GM10248 (cell line): ENCODE results near the gene MSI2.

Experiments
- CTCF ChIA-PET: fragments of 300-600 bp; sonication (Branson Sonifier 250); formaldehyde crosslinking; extraction: SDS; loops from one replicate; lab custom pipeline; 2021; ENCODE audit warnings: antibody characterized with exemption; lab: Yijun Ruan, JAX
- POLR2A ChIA-PET: fragments of 350-650 bp; sonication (Branson Sonifier 250); formaldehyde crosslinking; extraction: SDS; loops from one replicate; lab custom pipeline; 2020; ENCODE audit warnings: antibody characterized with exemption; lab: Yijun Ruan, JAX
- DNase-seq: peaks from one replicate; pipeline ENCODE4 v3.0.0; 2012; ENCODE audit errors: extremely low spot score
- TF ChIP-seq, protein P1 (sequence below): IDR thresholded peaks from 2 replicates; pipeline ENCODE4 v1.5.1; 2012; ENCODE audit warnings: mild to moderate bottlenecking, low read depth; ENCODE audit errors: extremely low read depth, missing control alignments, control extremely low read depth

The MSI2 gene

DNA sequence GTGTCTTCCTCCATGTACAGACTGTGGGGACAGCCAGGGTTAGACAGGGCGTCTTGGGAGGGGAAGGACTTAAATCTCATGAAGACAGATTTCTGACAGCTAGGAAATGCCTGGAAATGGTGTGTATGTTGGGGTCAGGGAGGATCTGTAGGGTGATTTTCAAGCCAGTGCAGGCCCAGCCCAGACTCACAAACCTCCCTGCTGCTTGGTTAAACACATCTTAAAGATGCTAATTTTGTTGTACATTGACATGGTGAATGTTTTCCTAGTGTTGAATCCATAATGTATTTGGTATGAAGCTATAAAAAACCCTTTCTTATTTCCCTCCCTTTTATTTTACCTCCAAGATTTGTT lies 250.4 kb downstream of the MSI2 start:
- DNase-seq = no peak
- TF ChIP-seq, protein P1, sequence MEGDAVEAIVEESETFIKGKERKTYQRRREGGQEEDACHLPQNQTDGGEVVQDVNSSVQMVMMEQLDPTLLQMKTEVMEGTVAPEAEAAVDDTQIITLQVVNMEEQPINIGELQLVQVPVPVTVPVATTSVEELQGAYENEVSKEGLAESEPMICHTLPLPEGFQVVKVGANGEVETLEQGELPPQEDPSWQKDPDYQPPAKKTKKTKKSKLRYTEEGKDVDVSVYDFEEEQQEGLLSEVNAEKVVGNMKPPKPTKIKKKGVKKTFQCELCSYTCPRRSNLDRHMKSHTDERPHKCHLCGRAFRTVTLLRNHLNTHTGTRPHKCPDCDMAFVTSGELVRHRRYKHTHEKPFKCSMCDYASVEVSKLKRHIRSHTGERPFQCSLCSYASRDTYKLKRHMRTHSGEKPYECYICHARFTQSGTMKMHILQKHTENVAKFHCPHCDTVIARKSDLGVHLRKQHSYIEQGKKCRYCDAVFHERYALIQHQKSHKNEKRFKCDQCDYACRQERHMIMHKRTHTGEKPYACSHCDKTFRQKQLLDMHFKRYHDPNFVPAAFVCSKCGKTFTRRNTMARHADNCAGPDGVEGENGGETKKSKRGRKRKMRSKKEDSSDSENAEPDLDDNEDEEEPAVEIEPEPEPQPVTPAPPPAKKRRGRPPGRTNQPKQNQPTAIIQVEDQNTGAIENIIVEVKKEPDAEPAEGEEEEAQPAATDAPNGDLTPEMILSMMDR = no peak
- POLR2A ChIA-PET = no interaction called here
- CTCF ChIA-PET = no interaction called here

DNA sequence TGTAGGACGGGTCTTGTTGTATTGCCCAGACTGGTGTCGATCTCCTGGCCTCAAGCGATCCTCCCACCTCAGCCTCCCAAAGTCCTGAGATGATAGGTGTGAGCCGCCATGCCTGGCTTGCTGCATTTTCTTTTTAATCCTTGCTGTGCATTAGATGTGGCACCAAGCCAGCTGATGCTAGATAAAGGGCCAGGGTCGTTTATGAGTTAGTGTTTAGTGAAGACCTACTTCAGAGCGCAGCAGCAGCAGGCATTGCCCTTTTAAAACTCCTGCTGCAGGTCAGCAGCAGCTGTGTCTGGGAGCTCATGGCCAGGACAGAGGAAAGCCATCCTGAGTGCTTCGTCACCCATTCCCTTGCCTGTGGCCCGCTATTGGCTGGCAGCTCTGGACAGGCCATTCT lies 251.5 kb downstream of the MSI2 start:
- no peak for DNase-seq
- TF ChIP-seq, protein P1 = no peak
- POLR2A ChIA-PET = no interaction called here
- CTCF ChIA-PET = interaction anchor here (1.4 kb wide), 1 partner anchor 264 kb away, joined by 4 read pairs; no protein-coding TSS in a partner anchor

DNA sequence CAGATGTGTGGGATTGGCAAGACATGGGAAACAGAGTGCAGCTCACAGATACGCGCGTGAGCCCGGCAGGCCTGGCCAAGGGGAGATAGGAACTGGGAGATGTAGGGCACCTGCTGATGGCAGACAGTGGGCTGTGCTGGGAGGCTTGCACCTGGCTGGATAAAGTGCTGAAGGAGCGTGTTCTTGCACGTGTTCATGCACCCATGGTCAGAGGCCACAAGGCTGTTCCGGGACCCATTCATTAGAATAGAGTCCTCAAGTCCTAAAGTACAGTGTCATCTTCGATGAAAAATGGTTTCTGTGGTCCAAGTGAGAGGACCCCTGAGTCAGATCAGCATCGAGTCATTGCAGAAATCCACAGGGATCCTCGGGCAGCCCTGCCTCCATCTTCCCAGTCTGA lies 252.3 kb downstream of the MSI2 start:
- ChIA-PET POLR2A (no interaction called here), CTCF (interaction anchor here (1.4 kb wide), 1 partner anchor 265 kb away, joined by 4 read pairs; no protein-coding TSS in a partner anchor)
- no peak for DNase-seq
- TF ChIP-seq, protein P1 = no peak

DNA sequence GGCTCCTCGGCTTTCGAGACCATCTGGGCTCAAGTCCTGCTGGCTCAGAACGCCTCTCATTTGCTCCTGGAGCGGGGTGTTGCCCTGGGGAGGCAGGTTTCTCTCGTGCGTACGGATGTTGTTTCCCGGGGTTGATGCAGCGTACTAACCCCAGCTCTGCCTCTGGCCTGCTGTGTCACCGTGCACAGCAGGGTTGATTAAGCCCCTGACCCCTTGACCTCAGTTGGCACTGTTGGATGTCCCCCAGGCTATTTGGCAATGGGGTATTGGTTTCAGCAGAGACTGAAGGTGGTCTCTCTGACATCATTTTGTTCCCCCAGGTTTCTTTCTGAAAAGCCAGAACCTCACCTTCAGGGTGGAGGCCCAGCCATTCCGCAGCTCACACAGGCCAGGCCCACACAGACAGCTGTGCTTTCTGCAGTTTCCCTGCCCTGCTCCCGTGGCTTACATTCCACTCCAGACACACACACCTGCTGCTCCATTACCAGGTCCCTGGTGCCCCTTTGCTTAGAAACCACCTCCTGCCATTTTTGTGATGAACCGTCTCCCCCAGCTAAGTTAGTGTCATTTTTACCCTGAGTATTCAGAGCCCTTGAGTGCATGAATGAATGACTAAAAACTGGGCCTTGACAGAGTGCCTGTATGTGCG lies 255.3 kb downstream of the MSI2 start:
- ChIA-PET CTCF (interaction anchor here (1.0 to 2.7 kb wide), 5 partner anchors 14 to 41 kb away, joined by 3 to 6 read pairs (median 3); no protein-coding TSS in a partner anchor), POLR2A (interaction anchor here (0.5 to 0.6 kb wide), 2 partner anchors 255 to 459 kb away, joined by 3 read pairs; partner anchors contain the start of gene MSI2)
- TF ChIP-seq, protein P1 = no peak
- DNase-seq = no peak

DNA sequence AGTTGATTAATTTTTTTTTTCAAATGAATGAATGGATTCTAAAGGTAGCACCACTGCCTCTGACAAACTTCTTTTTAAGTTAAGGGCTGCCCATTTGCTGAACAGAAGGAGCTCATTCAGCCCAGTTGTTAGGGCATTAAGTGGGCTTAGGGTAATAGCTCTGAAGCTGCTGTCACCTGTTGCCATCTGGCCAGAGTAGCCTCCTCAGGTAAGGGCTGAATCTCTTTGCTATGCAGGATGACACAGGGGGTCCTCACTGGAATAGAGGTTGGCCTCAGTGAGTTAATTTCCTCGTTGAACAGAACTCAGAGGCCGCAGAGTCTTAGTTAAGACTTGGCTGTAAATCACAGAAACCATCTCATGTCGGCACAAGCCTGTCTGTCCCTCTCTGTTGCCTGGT lies 255.9 kb downstream of the MSI2 start:
- POLR2A ChIA-PET = interaction anchor here (0.5 to 0.6 kb wide), 2 partner anchors 256 to 460 kb away, joined by 3 read pairs; partner anchors contain the start of gene MSI2
- CTCF ChIA-PET = interaction anchor here (1.0 to 1.3 kb wide), 3 partner anchors 15 to 42 kb away, joined by 3 read pairs; no protein-coding TSS in a partner anchor
- TF ChIP-seq, protein P1 = no peak

DNA sequence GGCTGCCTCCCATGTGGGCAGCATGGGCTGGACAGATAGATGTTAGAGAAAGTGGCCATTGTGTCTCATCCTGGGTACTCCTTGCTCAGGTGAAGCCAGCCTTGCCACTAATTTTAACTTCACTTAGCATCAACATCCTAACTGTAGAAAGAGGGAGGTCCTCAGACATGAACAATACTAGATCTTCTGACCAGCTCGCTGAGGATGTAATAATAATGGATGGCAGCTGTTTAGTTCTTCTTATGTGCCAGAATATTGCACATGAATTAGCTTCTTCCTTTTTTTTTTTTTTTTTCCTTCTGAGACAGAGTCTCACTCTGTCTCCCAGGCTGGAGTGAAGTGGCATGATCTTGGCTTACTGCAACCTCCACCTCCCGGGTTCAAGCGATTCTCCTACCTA lies 256.4 kb downstream of the MSI2 start:
- CTCF ChIA-PET = interaction anchor here (1.3 kb wide), 1 partner anchor 26 kb away, joined by 3 read pairs; no protein-coding TSS in a partner anchor
- POLR2A ChIA-PET = no interaction called here
- no peak for DNase-seq
- TF ChIP-seq, protein P1 = no peak

More for the DNA sequence above, 255.9 kb downstream of the MSI2 start:
- no peak for DNase-seq
